ENCODE results near the gene TPD52L3. TPM values are rescaled to one million over a fixed set of nuclear protein-coding genes. Genes with fewer than 3 reads are reported as not detected.

TPD52L3 gene
- total RNA-seq, 1 donor from 2014 or later, result not detected

DNA sequence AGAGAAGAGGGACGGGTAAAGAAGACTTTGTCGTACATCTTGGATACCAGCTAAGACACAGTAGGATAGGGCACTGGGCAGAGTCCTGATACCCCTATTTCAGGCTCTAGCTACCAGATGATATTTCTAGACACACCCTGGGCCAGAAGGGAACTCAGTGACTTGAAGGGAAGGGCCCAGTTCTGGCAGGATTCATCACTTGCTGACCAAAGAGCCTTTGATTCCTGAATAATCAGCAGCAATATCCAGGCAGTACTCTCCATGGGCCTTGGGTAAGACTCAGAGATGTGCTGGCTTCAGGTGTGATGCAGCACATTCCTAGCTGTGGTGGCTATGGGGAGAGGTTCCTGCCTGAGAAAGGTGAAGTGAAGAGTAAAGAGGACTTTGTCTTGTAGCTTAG lies 40.7 kb downstream of the TPD52L3 start:
- Mint-ChIP-seq H3K36me3 (ENCODE audit: low read depth) (no peaks in the 10 kb centered on the region), H3K4me1 (ENCODE audit: low read depth) (peaks cover 7% of the 10 kb centered on the region)
- DNase-seq (ENCODE audit: low spot score), result no peak

More for the DNA sequence above, 40.7 kb downstream of the TPD52L3 start:
- no peak overlapping the region for H3K4me3 Mint-ChIP-seq (ENCODE audit: unreplicated experiment)
- no peaks in the 10 kb centered on the region for H3K9me3 Mint-ChIP-seq (ENCODE audit: low read depth)
- peaks cover 7% of the 10 kb centered on the region for H3K27me3 Mint-ChIP-seq (ENCODE audit: low read depth)
- TF ChIP-seq, protein P1, sequence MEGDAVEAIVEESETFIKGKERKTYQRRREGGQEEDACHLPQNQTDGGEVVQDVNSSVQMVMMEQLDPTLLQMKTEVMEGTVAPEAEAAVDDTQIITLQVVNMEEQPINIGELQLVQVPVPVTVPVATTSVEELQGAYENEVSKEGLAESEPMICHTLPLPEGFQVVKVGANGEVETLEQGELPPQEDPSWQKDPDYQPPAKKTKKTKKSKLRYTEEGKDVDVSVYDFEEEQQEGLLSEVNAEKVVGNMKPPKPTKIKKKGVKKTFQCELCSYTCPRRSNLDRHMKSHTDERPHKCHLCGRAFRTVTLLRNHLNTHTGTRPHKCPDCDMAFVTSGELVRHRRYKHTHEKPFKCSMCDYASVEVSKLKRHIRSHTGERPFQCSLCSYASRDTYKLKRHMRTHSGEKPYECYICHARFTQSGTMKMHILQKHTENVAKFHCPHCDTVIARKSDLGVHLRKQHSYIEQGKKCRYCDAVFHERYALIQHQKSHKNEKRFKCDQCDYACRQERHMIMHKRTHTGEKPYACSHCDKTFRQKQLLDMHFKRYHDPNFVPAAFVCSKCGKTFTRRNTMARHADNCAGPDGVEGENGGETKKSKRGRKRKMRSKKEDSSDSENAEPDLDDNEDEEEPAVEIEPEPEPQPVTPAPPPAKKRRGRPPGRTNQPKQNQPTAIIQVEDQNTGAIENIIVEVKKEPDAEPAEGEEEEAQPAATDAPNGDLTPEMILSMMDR (IDR thresholded peaks at IDR 0.05), result no peak
- no peak overlapping the region for H3K27ac Mint-ChIP-seq (ENCODE audit: unreplicated experiment)

Other genes starting within 250 kb of the TPD52L3 start
- gene IL33, start 112.6 kb upstream of the TPD52L3 start, total RNA-seq, result not detected in 3 replicates
- gene UHRF2, start 84.8 kb downstream of the TPD52L3 start, total RNA-seq, result 43.5 to 46.6 TPM (median 45.2 TPM) in 3 replicates